H1 (cell line): Measurements from ENCODE around the gene RNF208. TPM values are rescaled to one million over a fixed set of nuclear protein-coding genes. Genes with fewer than 3 reads are reported as not detected.
A peak's percentile ranks its signal among the peaks of the same experiment; 100 is the strongest.

Experiments used
- CTCF ChIA-PET: fragments of 300-600 bp; sonication (Branson Sonifier 250); formaldehyde crosslinking; loops from one replicate; lab custom pipeline; 2021; ENCODE audit not compliant: partially characterized antibody; lab: Charles Lee
- POLR2A ChIA-PET: fragments of 300-600 bp; sonication (Branson Sonifier 250); formaldehyde crosslinking; loops from one replicate; lab custom pipeline; 2021; ENCODE audit warnings: inconsistent platforms; ENCODE audit not compliant: partially characterized antibody; lab: Charles Lee
- DNase-seq, 2 experiments: peaks; one replicate each; pipeline versions ENCODE4 v3.0.0 to v3.0.0-alpha.2; 2010 to 2022; ENCODE audit warnings: low spot score in 2 of 2, low read depth in 1 of 2, mixed read lengths in 1 of 2
- FAIRE-seq: peaks from 2 replicates; lab custom pipeline; 2011; peaks lifted over from hg19 to GRCh38; lab: Jason Lieb, UNC
- H2AFZ ChIP-seq: 2 replicates; pipeline ENCODE4 v1.8.1; 2012; ENCODE audit warnings: low read length, inconsistent platforms
- H2AK5ac ChIP-seq: 2 replicates; pipeline ENCODE4 v1.6.1; 2013; ENCODE audit warnings: low read depth, low read length
- H2BK120ac ChIP-seq: replicated peaks from 2 replicates; pipeline ENCODE3; 2013; ENCODE audit warnings: low read depth, low read length, inconsistent platforms
- H2BK12ac ChIP-seq: 2 replicates; pipeline ENCODE4 v1.6.1; 2013; ENCODE audit warnings: low read depth, low read length
- H2BK15ac ChIP-seq: 2 replicates; pipeline ENCODE4 v1.6.1; 2013; ENCODE audit warnings: low read length
- H2BK20ac ChIP-seq: 2 replicates; pipeline ENCODE4 v1.6.1; 2013; ENCODE audit warnings: low read length
- H2BK5ac ChIP-seq: 2 replicates; pipeline ENCODE4 v1.6.1; 2013; ENCODE audit warnings: low read depth, low read length
- H3K14ac ChIP-seq: 2 replicates; pipeline ENCODE4 v1.6.1; 2013; ENCODE audit warnings: inconsistent platforms; ENCODE audit not compliant: insufficient read length
- H3K18ac ChIP-seq: 2 replicates; pipeline ENCODE4 v1.6.1; 2013; ENCODE audit warnings: low read length; ENCODE audit errors: extremely low read depth
- H3K23ac ChIP-seq: 2 replicates; pipeline ENCODE4 v1.6.1; 2013; ENCODE audit warnings: inconsistent platforms; ENCODE audit not compliant: insufficient read length
- H3K23me2 ChIP-seq: 2 replicates; pipeline ENCODE4 v1.6.1; 2013; ENCODE audit warnings: low read depth, low read length
- H3K27ac ChIP-seq: 2 replicates; pipeline ENCODE4 v1.6.1; 2011; ENCODE audit warnings: low read depth, low read length, inconsistent platforms
- H3K27me3 ChIP-seq, 4 experiments: replicated peaks in 1 of 4; 1 replicate in 1 of 4; 2 replicates in 3 of 4; pipeline versions ENCODE4 v1.6.1 to v1.8.1; 2011 to 2013; ENCODE audit warnings: low read length in 3 of 4, mild to moderate bottlenecking in 3 of 4, inconsistent platforms in 2 of 4, mixed read lengths in 2 of 4, moderate library complexity in 1 of 4; ENCODE audit not compliant: control insufficient read depth in 3 of 4, insufficient read depth in 3 of 4; ENCODE audit errors: extremely low read depth in 1 of 4
- H3K36me3 ChIP-seq, 4 experiments: 2 replicates each; pipeline versions ENCODE4 v1.6.1 to v1.8.1; 2011 to 2013; ENCODE audit warnings: mild to moderate bottlenecking in 4 of 4, low read length in 3 of 4, moderate library complexity in 2 of 4, control low read depth in 1 of 4, inconsistent platforms in 1 of 4; ENCODE audit not compliant: insufficient read depth in 4 of 4, control insufficient read depth in 2 of 4
- H3K4ac ChIP-seq: replicated peaks from 2 replicates; pipeline ENCODE3; 2013; ENCODE audit warnings: low read length, low read depth, mixed read lengths, inconsistent platforms; ENCODE audit not compliant: insufficient read length
- H3K4me1 ChIP-seq, 4 experiments: replicated peaks in 1 of 4; 1 replicate in 1 of 4; 2 replicates in 3 of 4; pipeline versions ENCODE4 v1.6.1 to v1.8.1; 2011 to 2013; ENCODE audit warnings: low read length in 3 of 4, inconsistent platforms in 2 of 4, mixed read lengths in 1 of 4; ENCODE audit not compliant: insufficient read depth in 4 of 4, control insufficient read depth in 3 of 4
- H3K4me2 ChIP-seq, 2 experiments: 2 replicates each; pipeline versions ENCODE4 v1.6.1 to v1.8.1; 2011 to 2013; ENCODE audit warnings: low read depth in 2 of 2, low read length in 2 of 2, control low read depth in 1 of 2, inconsistent platforms in 1 of 2, mild to moderate bottlenecking in 1 of 2; ENCODE audit not compliant: insufficient read depth in 1 of 2
- H3K4me3 ChIP-seq, 4 experiments: fragments of 200-600, 300-600 bp in 1 of 4; sonication (generic), shearing (Covaris generic), sonication (Bioruptor Twin) in 1 of 4; 2 replicates each; pipeline versions ENCODE4 v1.5.1 to v1.8.1; 2011 to 2016; ENCODE audit warnings: low read length in 4 of 4, low read depth in 3 of 4, control low read depth in 2 of 4, inconsistent platforms in 2 of 4, mild to moderate bottlenecking in 2 of 4, mixed read lengths in 1 of 4, moderate library complexity in 1 of 4; ENCODE audit not compliant: insufficient read depth in 2 of 4; ENCODE audit errors: extremely low read depth in 1 of 4
- H3K56ac ChIP-seq: replicated peaks from 2 replicates; pipeline ENCODE3; 2013; ENCODE audit warnings: low read depth, mild to moderate bottlenecking, mixed read lengths, low read length, inconsistent platforms; ENCODE audit not compliant: insufficient read length
- H3K79me1 ChIP-seq: 2 replicates; pipeline ENCODE4 v1.6.1; 2013; ENCODE audit warnings: low read depth, low read length, control low read depth
- H3K79me2 ChIP-seq, 2 experiments: 2 replicates each; pipeline versions ENCODE4 v1.6.1 to v1.8.1; 2012 to 2013; ENCODE audit warnings: low read length in 2 of 2, mild to moderate bottlenecking in 2 of 2, inconsistent platforms in 1 of 2; ENCODE audit not compliant: insufficient read depth in 2 of 2, control insufficient read depth in 1 of 2
- H3K9ac ChIP-seq, 4 experiments: replicated peaks in 1 of 4; 1 replicate in 1 of 4; 2 replicates in 3 of 4; pipeline versions ENCODE4 v1.6.1 to v1.8.1; 2011 to 2013; ENCODE audit warnings: low read depth in 3 of 4, low read length in 3 of 4, control low read depth in 2 of 4, mild to moderate bottlenecking in 2 of 4, moderate library complexity in 2 of 4, inconsistent platforms in 1 of 4; ENCODE audit errors: extremely low read depth in 1 of 4
- H3K9me3 ChIP-seq, 2 experiments: 2 replicates each; pipeline versions ENCODE4 v1.6.1 to v1.8.1; 2012 to 2013; ENCODE audit warnings: mild to moderate bottlenecking in 2 of 2, moderate library complexity in 2 of 2, control low read depth in 1 of 2, inconsistent platforms in 1 of 2, low read depth in 1 of 2, low read length in 1 of 2, mixed read lengths in 1 of 2; ENCODE audit not compliant: insufficient read depth in 2 of 2
- H4K20me1 ChIP-seq, 2 experiments: replicated peaks in 1 of 2; 2 replicates each; pipeline versions ENCODE3 to v1.8.1; 2011 to 2013; ENCODE audit warnings: inconsistent platforms in 2 of 2, low read length in 2 of 2, mild to moderate bottlenecking in 1 of 2; ENCODE audit not compliant: insufficient read depth in 2 of 2, control insufficient read depth in 1 of 2
- H4K5ac ChIP-seq: 2 replicates; pipeline ENCODE4 v1.6.1; 2013; ENCODE audit warnings: low read length, low read depth, mixed read lengths, inconsistent platforms; ENCODE audit not compliant: insufficient read length
- H4K8ac ChIP-seq: 2 replicates; pipeline ENCODE4 v1.8.0; 2013; ENCODE audit warnings: mild to moderate bottlenecking, moderate library complexity, low read length, inconsistent platforms; ENCODE audit not compliant: insufficient read depth; ENCODE audit errors: extremely low read depth
- H4K91ac ChIP-seq: replicated peaks from 2 replicates; pipeline ENCODE3; 2013; ENCODE audit warnings: low read length, mixed read lengths, inconsistent platforms; ENCODE audit not compliant: insufficient read length
- CBX8 ChIP-seq: fragments of 300-800, 300-1000 bp; sonication (generic); IDR thresholded peaks from 2 replicates; pipeline ENCODE4 v1.7.1; 2016; ENCODE audit warnings: low read depth, low read length, borderline replicate concordance
- HDAC2 ChIP-seq, 2 experiments: fragments of 300-600 bp in 1 of 2; sonication (generic) in 1 of 2; IDR thresholded peaks; 2 replicates each; pipeline ENCODE4 v1.6.1; 2011 to 2012; ENCODE audit warnings: low read depth in 2 of 2, low read length in 2 of 2, mild to moderate bottlenecking in 2 of 2, moderate library complexity in 2 of 2, borderline replicate concordance in 1 of 2, inconsistent platforms in 1 of 2
- SP1 ChIP-seq: IDR thresholded peaks from 2 replicates; pipeline ENCODE4 v1.6.1; 2011; ENCODE audit warnings: low read depth, low read length
- WGBS, 2 experiments: shearing (Covaris generic) in 1 of 2; methylation state at CpG; one replicate each; pipeline versions ENCODE4 v1.1.6 to v1.1.7; 2013 to 2015; ENCODE audit warnings: low lambda C conversion rate in 2 of 2, mixed read lengths in 2 of 2, inconsistent platforms in 1 of 2, low coverage in 1 of 2, missing lambda C conversion rate in 1 of 2; ENCODE audit not compliant: insufficient replicate concordance in 2 of 2, insufficient coverage in 1 of 2, insufficient read length in 1 of 2; ENCODE audit errors: extremely low coverage in 1 of 2, missing lambda C conversion rate in 1 of 2; 5-methylcytosine and 5-hydroxymethylcytosine counted together
- polyA plus RNA-seq, 7 experiments: library from polyadenylated mRNA; depleted of rRNA in 3 of 7; stranded (reverse) in 5 of 7; unstranded in 2 of 7; fragments of >200 nt in 5 of 7; fragments of 200-250 nt in 2 of 7; gene quantifications; 1 replicate in 5 of 7; 2 replicates in 1 of 7; 4 replicates in 1 of 7; pipeline versions ENCODE4 v1.2.1 to v1.2.3, GENCODE V29; 2011 to 2013; ENCODE audit warnings: missing spikeins in 2 of 7, mixed read lengths in 2 of 7
- total RNA-seq: library from RNA; stranded (reverse); fragmentation: NEBNext Ultra II Directional; extraction: Animal tissue kit (Norgen Biotek cat#: 25700); gene quantifications from 2 replicates; pipeline ENCODE4 v1.2.1, GENCODE V29; 2021
- TF ChIP-seq, protein P1 (sequence below): IDR thresholded peaks from 2 replicates; pipeline ENCODE4 v1.6.1; 2012; ENCODE audit warnings: inconsistent platforms
- TF ChIP-seq, protein P2 (sequence below): IDR thresholded peaks from 2 replicates; pipeline ENCODE4 v1.6.1; 2012; ENCODE audit warnings: low read length, inconsistent platforms

The RNF208 gene
- total and polyA plus RNA-seq, 2 of the 8 experiments (the other 6 are each of a cell fraction or from before 2014, with no cell fraction given), result 2.7 to 7.7 TPM

DNA sequence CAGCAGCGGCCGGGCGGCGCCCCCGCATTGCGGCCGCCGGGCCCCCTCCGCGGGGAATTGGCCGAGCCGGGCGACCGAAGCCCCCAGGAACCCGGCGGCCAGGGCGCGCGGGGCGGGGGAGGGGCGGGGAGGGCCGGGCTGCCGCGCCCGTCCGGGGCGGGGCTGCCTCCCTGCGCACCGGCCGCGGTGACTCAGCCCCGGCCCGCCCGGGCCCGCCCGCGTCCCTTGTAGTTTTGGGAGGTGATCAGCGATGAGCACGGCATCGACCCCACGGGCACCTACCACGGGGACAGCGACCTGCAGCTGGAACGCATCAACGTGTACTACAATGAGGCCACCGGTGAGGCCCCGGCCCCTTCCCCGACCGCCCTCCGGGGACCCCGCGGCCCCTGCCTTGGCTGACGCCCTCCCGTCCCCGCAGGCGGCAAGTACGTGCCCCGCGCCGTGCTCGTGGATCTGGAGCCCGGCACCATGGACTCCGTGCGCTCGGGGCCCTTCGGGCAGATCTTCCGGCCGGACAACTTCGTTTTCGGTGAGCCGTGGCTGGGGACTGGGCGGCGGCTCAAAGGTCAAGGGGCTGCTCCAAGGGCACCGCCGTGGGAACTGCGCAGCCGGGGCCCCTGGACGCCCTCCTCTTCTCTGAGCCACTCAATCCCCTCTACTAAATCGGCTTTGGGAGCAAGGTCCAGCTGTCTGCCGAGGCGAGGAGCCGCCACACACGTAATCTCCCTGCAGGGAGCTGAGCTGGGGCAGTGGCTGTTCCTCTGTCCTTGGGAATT is 19.6 kb upstream of the RNF208 start:
- DNase-seq (no peak), FAIRE-seq (no peak)
- peak overlapping the region; percentile 22 to 95 (median 64) for H3K9ac ChIP-seq
- POLR2A ChIA-PET, result interaction anchor here (0.6 to 69.9 kb wide), 30 partner anchors 7 to 268 kb away, joined by 3 to 1462 read pairs (median 4); partner anchors contain the start of genes ABCA2, ANAPC2, CYSRT1 and MAN1B1
- peak overlapping the region; percentile 73 for H4K91ac ChIP-seq
- no peak overlapping the region for H2BK15ac ChIP-seq
- no peak overlapping the region for H2BK20ac ChIP-seq
- peaks cover 22 to 23% of the 10 kb centered on the region in 2 experiments for H4K20me1 ChIP-seq
- H3K4me3 ChIP-seq, result peak overlapping the region; percentile 64 to 92 (median 74)
- TF ChIP-seq HDAC2 (IDR thresholded peaks at IDR 0.05; ENCODE audit: borderline replicate concordance in 1 of 2, low read depth in 2 of 2, low read length in 2 of 2) (0 out of 4 replicates have a peak, but pooled peaks of 1 of the 2 experiments have one; percentile 45), SP1 (no peak), CBX8 (no peak)
- TF ChIP-seq, protein P1, sequence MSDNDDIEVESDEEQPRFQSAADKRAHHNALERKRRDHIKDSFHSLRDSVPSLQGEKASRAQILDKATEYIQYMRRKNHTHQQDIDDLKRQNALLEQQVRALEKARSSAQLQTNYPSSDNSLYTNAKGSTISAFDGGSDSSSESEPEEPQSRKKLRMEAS, result no peak
- TF ChIP-seq, protein P2, sequence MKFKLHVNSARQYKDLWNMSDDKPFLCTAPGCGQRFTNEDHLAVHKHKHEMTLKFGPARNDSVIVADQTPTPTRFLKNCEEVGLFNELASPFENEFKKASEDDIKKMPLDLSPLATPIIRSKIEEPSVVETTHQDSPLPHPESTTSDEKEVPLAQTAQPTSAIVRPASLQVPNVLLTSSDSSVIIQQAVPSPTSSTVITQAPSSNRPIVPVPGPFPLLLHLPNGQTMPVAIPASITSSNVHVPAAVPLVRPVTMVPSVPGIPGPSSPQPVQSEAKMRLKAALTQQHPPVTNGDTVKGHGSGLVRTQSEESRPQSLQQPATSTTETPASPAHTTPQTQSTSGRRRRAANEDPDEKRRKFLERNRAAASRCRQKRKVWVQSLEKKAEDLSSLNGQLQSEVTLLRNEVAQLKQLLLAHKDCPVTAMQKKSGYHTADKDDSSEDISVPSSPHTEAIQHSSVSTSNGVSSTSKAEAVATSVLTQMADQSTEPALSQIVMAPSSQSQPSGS, result no peak
- no peak overlapping the region for H3K14ac ChIP-seq
- H3K23ac ChIP-seq, result no peak overlapping the region
- H3K23me2 ChIP-seq, result peaks cover 5% of the 10 kb centered on the region; the same call in 1 of the 2 replicates
- no peak overlapping the region for H2AK5ac ChIP-seq
- no peak overlapping the region for H2AFZ ChIP-seq
- H3K4me1 ChIP-seq, result peaks cover 0 to 27% (median 17%) of the 10 kb centered on the region in 4 experiments; a peak in 6 of 7 replicates
- H3K18ac ChIP-seq, result no peak overlapping the region; the same call in 1 of the 2 replicates
- H3K36me3 ChIP-seq, result peaks cover 6 to 18% (median 15%) of the 10 kb centered on the region in 4 experiments; a peak in 7 of 8 replicates
- H2BK5ac ChIP-seq, result no peak overlapping the region
- H2BK120ac ChIP-seq, result no peak overlapping the region
- H3K27ac ChIP-seq, result peak overlapping the region; percentile 67; the same call in 1 of the 2 replicates
- peak overlapping the region; percentile 76 to 87 for H3K4me2 ChIP-seq
- H4K5ac ChIP-seq, result no peak overlapping the region
- peaks cover 0 to 20% of the 10 kb centered on the region in 2 experiments; a peak in 2 of 4 replicates for H3K79me2 ChIP-seq
- CTCF ChIA-PET, result interaction anchor here (0.6 to 9.1 kb wide), 10 partner anchors 11 to 213 kb away, joined by 3 to 113 read pairs (median 6); partner anchors contain the start of genes CYSRT1, RNF208, RNF224 and SLC34A3
- H3K4ac ChIP-seq, result no peak overlapping the region
- no peaks in the 10 kb centered on the region for H3K9me3 ChIP-seq
- H3K56ac ChIP-seq, result no peak overlapping the region
- no peak overlapping the region for H4K8ac ChIP-seq
- 15% methylated on average over 38 of the region's 83 CpGs; no CpG with 5 or more reads in 1 of the 2 experiments for WGBS, 2 experiments
- H3K27me3 ChIP-seq, result no peaks in the 10 kb centered on the region
- no peak overlapping the region for H2BK12ac ChIP-seq
- H3K79me1 ChIP-seq, result peaks cover 5% of the 10 kb centered on the region
